ENCODE results near the gene DNAJC6. TPM values are rescaled to one million over a fixed set of nuclear protein-coding genes. Genes with fewer than 3 reads are reported as not detected.

The DNAJC6 gene
- total RNA-seq, 4 donors from 2014 or later, result 0.10 to 0.75 (median 0.36) TPM; not detected in 1

DNA sequence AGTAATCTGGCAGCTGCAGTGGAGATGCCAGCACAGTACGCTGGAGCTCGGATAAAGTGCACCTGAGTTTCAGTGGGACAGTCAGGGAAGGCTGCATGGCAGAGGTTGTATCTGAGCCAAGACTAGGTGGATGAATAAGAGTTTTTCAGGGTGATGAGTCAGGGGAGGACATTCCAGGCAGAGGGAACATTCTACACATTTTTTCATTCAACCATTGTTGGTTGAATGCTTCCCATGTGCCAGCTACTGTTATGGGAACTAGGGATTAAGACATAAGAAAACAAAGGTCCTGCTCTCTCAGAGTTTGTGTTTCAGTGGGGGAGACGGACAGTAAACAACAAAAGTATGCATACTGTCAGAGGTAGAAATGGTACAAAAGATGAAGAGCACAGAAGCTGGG lies 116.4 kb downstream of the DNAJC6 start:
- no peak for ATAC-seq
- TF ChIP-seq CTCF (IDR thresholded peaks at IDR 0.05 in 4 of 5, conservative IDR thresholded peaks at IDR 0.05 in 1 of 5) (no peak), POLR2A (IDR thresholded peaks at IDR 0.05) (no peak)
- H3K27me3 ChIP-seq, result no peaks in the 10 kb centered on the region
- H3K9me3 ChIP-seq, result no peaks in the 10 kb centered on the region
- H3K36me3 ChIP-seq, result peaks cover 0 to 44% of the 10 kb centered on the region in 2 donors
- DNase-seq, result no peak
- no peak overlapping the region for H3K27ac ChIP-seq
- in situ Hi-C loops (cut with MboI; ENCODE audit: low sequenced_read_pairs in 4 of 4), result loop anchor here in 1 of 4 donors (25.0 kb wide), 1 partner anchor 262 kb away; no protein-coding TSS in a partner anchor
- H3K4me1 ChIP-seq, result peaks cover 19 to 28% of the 10 kb centered on the region in 2 donors
- H3K4me3 ChIP-seq, result no peak overlapping the region
- intact Hi-C loops (cut with DNase I; ENCODE audit: low total_unique reads), result loop anchor here (10.0 kb wide), 1 partner anchor 1811 kb away; no protein-coding TSS in a partner anchor

GRCh38 chr1:65429078-65429477 lies 119.7 kb downstream of the DNAJC6 start:
- intact Hi-C loops (cut with DNase I; ENCODE audit: low total_unique reads), result loop anchor here (10.0 kb wide), 1 partner anchor 1814 kb away; no protein-coding TSS in a partner anchor
- ATAC-seq (no peak), DNase-seq (no peak)
- Histone ChIP-seq H3K4me1 (peaks cover 0 to 2% of the 10 kb centered on the region in 2 donors), H3K9me3 (no peaks in the 10 kb centered on the region), H3K27ac (peak overlapping the region; percentile 39 to 64 (median 57)), H3K27me3 (no peaks in the 10 kb centered on the region), H3K4me3 (no peak overlapping the region), H3K36me3 (peaks cover 0 to 62% of the 10 kb centered on the region in 2 donors)
- no peak for TF ChIP-seq CTCF (IDR thresholded peaks at IDR 0.05 in 4 of 5, conservative IDR thresholded peaks at IDR 0.05 in 1 of 5)
- TF ChIP-seq POLR2A (IDR thresholded peaks at IDR 0.05), result no peak
- in situ Hi-C loops (cut with MboI; ENCODE audit: low sequenced_read_pairs in 4 of 4), result loop anchor here in 1 of 4 donors (25.0 kb wide), 1 partner anchor 258 kb away; no protein-coding TSS in a partner anchor

- H3K27me3 ChIP-seq, result no peaks in the 10 kb centered on the region
- DNase-seq (no peak), ATAC-seq (peak; percentile 65 to 68)
- intact Hi-C loops (cut with DNase I; ENCODE audit: low total_unique reads), result loop anchor here (2.0 to 10.0 kb wide), 2 partner anchors 151 to 1815 kb away; no protein-coding TSS in a partner anchor
- TF ChIP-seq CTCF (IDR thresholded peaks at IDR 0.05 in 4 of 5, conservative IDR thresholded peaks at IDR 0.05 in 1 of 5) (no peak), POLR2A (IDR thresholded peaks at IDR 0.05) (no peak)
- in situ Hi-C loops (cut with MboI; ENCODE audit: low sequenced_read_pairs in 4 of 4), result loop anchor here in 2 of 4 donors (10.0 to 25.0 kb wide), 2 partner anchors 255 to 257 kb away; no protein-coding TSS in a partner anchor
- H3K4me1 ChIP-seq, result no peaks in the 10 kb centered on the region
- H3K9me3 ChIP-seq, result no peaks in the 10 kb centered on the region
- H3K36me3 ChIP-seq, result peaks cover 0 to 60% of the 10 kb centered on the region in 2 donors
- H3K27ac ChIP-seq, result peak overlapping the region; percentile 39 to 64 (median 57)
- no peak overlapping the region for H3K4me3 ChIP-seq
Observed at GRCh38 chr1:65429806-65430205, 120.5 kb downstream of the DNAJC6 start.

- peak overlapping the region in 2 of 4 donors; percentile 39 to 64 for H3K27ac ChIP-seq
- H3K27me3 ChIP-seq, result no peaks in the 10 kb centered on the region
- TF ChIP-seq POLR2A (IDR thresholded peaks at IDR 0.05) (no peak), CTCF (IDR thresholded peaks at IDR 0.05 in 4 of 5, conservative IDR thresholded peaks at IDR 0.05 in 1 of 5) (peak in 4 of 5 experiments; percentile 23 to 60 (median 47))
- intact Hi-C loops (cut with DNase I; ENCODE audit: low total_unique reads) (loop anchor here (1.0 to 2.0 kb wide), 2 partner anchors 150 to 256 kb away; no protein-coding TSS in a partner anchor), in situ Hi-C loops (cut with MboI; ENCODE audit: low sequenced_read_pairs in 4 of 4) (loop anchor here in 2 of 4 donors (10.0 to 25.0 kb wide), 2 partner anchors 254 to 256 kb away; no protein-coding TSS in a partner anchor)
- ATAC-seq, result no peak
- DNase-seq, result no peak
- no peak overlapping the region for H3K4me3 ChIP-seq
- peaks cover 0 to 46% of the 10 kb centered on the region in 2 donors for H3K36me3 ChIP-seq
- H3K4me1 ChIP-seq, result no peaks in the 10 kb centered on the region
- H3K9me3 ChIP-seq, result no peaks in the 10 kb centered on the region
Observed at GRCh38 chr1:65431111-65431705, 121.9 kb downstream of the DNAJC6 start.
